Measurements from ENCODE around the gene CRADD.

GRCh38 chr12:93725531-93725930, 48.4 kb downstream of the CRADD start:
- no peak for TF ChIP-seq CTCF (IDR thresholded peaks at IDR 0.05; ENCODE audit: borderline replicate concordance, extremely low read depth, low read length, poor library complexity, severe bottlenecking)
- no peak for TF ChIP-seq EZH2 (IDR thresholded peaks at IDR 0.05; ENCODE audit: borderline replicate concordance, low read depth, low read length, severe bottlenecking)

Measured in DND-41 (cell line).